ENCODE results near the gene LTO1.

- TF ChIP-seq POLR2A (IDR thresholded peaks at IDR 0.05) (no peak), CTCF (IDR thresholded peaks at IDR 0.05) (no peak)
These were observed 5.5 kb upstream of the LTO1 start for GRCh38 chr11:69680688-69681087.

Data from lower leg skin (tissue), 3 donors.